ENCODE measurements around the gene DBP. TPM values are rescaled to one million over a fixed set of nuclear protein-coding genes. Genes with fewer than 3 reads are reported as not detected.

DBP gene, protein sequence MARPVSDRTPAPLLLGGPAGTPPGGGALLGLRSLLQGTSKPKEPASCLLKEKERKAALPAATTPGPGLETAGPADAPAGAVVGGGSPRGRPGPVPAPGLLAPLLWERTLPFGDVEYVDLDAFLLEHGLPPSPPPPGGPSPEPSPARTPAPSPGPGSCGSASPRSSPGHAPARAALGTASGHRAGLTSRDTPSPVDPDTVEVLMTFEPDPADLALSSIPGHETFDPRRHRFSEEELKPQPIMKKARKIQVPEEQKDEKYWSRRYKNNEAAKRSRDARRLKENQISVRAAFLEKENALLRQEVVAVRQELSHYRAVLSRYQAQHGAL
- 0.81 and 1.6 TPM in 2 replicates for total RNA-seq

DNA sequence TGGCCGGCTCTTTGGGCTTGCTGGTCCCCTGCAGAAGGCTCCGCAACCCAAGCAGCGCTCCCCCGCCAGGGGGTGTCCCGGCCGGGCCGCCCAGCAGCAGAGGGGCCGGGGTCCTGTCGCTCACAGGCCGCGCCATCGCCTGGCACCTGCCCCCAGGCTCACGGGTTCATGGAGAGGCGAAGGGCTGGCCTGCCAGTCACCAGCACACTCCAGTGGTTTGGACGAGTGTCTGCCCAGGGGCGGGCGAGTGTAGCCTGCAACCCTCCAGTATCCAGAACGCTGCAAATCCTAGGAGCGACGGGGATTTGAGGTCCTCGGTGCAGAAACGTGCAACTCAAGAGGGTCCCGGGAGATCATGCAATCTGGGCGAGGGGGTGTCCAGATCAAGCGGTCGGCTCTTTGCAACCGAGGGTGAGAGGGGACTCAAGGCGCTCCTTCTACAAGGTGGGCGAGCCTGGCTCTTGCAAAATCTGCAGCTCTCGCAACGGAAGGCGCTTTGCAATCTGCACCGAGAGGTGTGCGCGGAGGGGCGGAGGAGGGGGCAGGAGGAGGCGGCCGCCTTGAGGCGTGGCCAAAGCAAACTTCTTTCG, at the start of gene DBP:
Gene DBP (minus strand): TSS at position 521 of the 590 bp plus-strand sequence. CDS start 385 bp downstream, at position 136.

DNA sequence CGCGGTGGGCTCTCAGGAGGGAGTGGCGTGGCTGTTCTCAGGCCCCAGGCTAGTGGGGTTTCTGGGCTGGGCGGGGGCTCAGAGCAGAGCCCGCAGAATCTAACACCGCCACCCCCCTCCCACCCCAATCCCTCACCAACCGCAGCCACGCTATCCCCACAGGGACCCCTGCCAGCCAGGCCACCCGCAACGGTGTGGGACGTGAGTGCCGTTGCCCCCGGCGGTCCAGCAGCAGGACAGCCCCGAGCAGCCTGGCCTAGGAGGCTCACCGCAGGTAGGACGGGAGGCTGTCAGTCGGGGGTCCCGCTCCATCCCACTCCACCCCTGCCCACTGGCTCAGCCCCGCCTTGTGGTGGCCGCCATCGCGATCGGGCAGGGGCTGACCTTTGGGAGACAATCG, 35.8 kb upstream of the DBP start, which contains the start of gene NTN5:
Gene NTN5 (minus strand): TSS at position 24 of the 400 bp plus-strand sequence. CDS start 2,031 bp downstream, outside the sequence.

DNA sequence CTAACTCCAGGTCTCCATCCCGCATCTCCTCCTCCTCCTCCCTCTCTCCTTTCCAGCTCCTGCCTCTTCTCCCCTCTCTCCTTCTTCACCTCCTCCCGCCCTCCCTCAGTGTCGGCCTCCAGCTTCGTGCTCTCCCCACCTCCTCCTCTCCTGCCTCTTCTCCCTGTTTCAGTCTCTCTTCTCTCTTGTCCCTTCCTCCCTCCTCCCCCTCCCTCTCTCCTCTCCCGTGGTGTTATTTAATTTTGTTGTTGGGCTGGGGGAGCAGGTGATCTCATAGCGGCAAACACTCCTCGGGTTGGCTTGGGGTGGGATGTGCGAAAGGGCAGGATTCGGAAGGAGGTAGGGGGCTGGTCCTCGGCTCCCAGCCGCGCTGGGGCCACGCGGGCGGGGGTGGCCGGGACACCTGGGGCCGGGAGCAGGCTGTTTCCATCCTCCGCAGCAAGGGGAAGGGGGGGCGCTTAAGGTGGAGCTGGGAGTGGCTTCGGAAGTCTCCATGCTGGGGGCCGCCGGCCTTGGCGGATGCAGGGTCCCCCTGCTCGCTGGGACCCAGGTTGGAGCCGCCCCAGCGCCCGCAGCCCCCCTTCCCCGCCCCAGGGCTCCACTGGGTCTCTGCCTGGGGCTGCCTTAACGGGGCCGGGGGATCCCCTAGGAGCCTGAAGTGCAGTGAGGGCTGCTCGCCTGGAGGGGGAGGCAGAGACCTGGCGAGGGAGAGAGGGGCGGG, 9.0 kb upstream of the DBP start, which contains the start of gene CA11:
Gene CA11 (minus strand): TSS at position 187 of the 721 bp plus-strand sequence. CDS start 555 bp downstream, outside the sequence.

DNA sequence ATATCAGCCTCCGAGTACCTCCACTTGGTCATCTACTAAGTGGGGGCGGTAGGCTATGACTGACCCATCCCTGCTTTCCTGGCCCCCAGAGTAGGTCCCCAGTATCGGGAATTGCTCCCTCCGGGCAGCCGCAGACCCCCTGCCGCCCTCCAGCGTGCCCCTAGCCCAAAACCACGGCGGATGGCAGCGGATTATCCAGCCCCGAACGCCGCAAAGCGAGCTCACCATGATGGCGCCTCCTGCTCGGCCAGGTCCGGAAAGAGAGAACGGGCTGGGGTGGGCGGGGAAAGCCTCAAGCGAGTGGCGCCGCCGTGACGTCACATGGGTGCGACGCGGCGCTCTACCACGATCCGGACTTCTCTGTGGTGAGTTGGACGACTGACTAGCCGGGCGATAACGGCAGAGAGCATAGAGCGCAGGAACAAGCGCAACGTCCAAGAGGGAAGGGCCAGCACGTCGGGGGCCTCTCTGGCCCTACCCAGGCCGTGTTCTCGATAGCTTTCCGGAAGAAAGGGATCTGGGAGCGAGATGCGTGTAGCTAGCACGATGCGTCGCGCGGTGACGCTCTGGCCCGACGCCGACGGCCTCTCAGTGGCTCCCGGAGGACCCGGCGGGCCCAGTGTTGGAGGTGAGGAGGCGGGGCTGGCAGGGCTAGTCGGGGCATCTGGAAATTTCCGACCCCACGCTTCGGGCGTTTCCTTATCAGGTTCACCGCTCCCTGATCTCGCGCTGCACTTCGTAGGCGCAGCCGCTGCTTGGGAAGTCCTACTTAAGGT, 18.1 kb downstream of the DBP start, which contains the start of the genes RPL18 and SPHK2:
Gene RPL18 (minus strand): TSS at position 263 of the 776 bp plus-strand sequence. CDS start 35 bp downstream, at position 228.
Gene SPHK2 (plus strand): TSS at position 591 of the 776 bp plus-strand sequence. CDS start 1,009 bp downstream, outside the sequence.

DNA sequence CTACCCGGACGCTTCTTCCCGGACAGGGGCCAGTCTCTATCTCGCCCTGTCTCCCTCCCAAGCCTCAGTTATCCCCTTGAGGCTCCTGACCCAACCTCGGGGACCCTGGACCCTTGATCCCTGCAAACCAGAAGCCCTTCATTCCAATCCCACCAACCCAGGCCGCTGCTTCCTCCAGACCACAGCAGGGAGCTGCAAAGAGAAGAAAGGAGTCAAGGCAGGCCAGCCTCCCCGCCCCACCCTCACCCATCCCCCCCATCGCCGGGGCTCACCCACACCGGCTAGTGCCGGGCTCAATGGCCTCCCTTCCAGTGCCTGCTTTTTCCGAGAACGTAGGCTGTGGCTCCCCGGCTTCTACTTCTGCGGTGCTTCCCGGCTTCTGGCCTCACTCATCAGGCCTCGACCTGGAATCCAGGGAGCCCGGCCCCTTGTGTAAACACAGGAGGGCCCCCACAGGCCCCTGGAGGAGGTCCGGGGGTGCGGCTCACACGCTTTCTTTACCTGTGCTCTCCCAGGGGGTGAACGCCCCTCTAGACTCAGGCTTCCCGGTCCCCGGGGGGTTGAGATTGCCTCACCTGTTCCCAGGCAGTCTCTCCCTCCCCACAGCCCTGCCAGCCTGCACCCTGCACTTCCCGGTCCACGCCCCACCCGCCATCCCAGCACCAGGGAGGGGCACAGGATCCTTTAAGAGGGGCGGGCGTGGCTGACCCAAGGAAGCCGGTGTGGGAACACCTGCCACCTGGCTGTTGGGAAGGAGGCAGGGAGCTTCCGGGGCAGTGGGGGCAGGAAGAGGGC, 22.5 kb downstream of the DBP start, which contains the start of gene FAM83E:
Gene FAM83E (minus strand): TSS at position 641 of the 795 bp plus-strand sequence. CDS start 1,704 bp downstream, outside the sequence.

DNA sequence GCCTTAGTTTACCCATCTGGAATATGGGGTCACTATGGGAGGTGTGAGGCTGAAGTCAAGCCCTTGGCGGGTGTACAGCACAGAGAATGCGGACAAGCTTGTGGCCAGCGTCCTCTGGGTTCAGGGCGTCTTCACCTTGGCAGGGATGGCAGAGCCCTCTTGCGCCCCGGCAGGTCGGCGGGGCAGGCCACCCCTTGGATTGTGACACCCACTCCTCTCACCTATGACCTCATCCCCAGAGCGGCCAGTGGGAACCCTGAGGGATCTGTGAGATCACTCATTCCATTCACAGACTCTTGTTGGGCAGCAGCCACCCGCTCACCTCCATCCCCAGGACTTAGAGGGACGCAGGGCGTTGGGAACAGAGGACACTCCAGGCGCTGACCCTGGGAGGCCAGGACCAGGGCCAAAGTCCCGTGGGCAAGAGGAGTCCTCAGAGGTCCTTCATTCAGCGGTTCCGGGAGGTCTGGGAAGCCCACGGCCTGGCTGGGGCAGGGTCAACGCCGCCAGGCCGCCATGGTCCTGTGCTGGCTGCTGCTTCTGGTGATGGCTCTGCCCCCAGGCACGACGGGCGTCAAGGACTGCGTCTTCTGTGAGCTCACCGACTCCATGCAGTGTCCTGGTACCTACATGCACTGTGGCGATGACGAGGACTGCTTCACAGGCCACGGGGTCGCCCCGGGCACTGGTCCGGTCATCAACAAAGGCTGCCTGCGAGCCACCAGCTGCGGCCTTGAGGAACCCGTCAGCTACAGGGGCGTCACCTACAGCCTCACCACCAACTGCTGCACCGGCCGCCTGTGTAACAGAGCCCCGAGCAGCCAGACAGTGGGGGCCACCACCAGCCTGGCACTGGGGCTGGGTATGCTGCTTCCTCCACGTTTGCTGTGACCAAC, 30.5 kb downstream of the DBP start, which contains the start of gene SPACA4:
Gene SPACA4 (plus strand): TSS at position 280 of the 896 bp plus-strand sequence. CDS start 237 bp downstream, at position 517.

Other genes starting within 250 kb of the DBP start
- gene KDELR1, start 245.8 kb downstream of the DBP start, total RNA-seq: 43.4 and 47.6 TPM in 2 replicates
- gene GRIN2D, start 243.7 kb downstream of the DBP start, total RNA-seq: 0.27 and 0.66 TPM in 2 replicates
- gene GRWD1, start 191.4 kb downstream of the DBP start, total RNA-seq: 30.1 and 31.1 TPM in 2 replicates
- 0.36 and 0.75 TPM in 2 replicates for gene KCNJ14, start 181.8 kb downstream of the DBP start, total RNA-seq
- 58.9 and 69.9 TPM in 2 replicates for gene CYTH2, start 168.0 kb downstream of the DBP start, total RNA-seq
- under 0.01 and 0.28 TPM in 2 replicates for gene LMTK3, start 125.5 kb downstream of the DBP start, total RNA-seq
- not detected in 2 replicates for gene SULT2B1, start 85.2 kb downstream of the DBP start, total RNA-seq
- gene SPACA4, start 30.6 kb downstream of the DBP start, total RNA-seq: not detected in 2 replicates
- 0.56 and 0.90 TPM in 2 replicates for gene FAM83E, start 22.3 kb downstream of the DBP start, total RNA-seq
- gene RPL18, start 18.2 kb downstream of the DBP start, total RNA-seq: 2,428 and 2,851 TPM in 2 replicates
- gene SPHK2, start 17.9 kb downstream of the DBP start, total RNA-seq: 4.6 and 5.0 TPM in 2 replicates
- gene CA11, start 8.8 kb upstream of the DBP start, total RNA-seq: 1.3 and 1.7 TPM in 2 replicates
- under 0.01 TPM in 1 of 2 replicates, not detected in the other for gene NTN5, start 35.6 kb upstream of the DBP start, total RNA-seq
- not detected in 2 replicates for gene FUT2, start 58.6 kb upstream of the DBP start, total RNA-seq
- 0.09 and 0.38 TPM in 2 replicates for gene MAMSTR, start 82.3 kb upstream of the DBP start, total RNA-seq
- gene RASIP1, start 103.2 kb upstream of the DBP start, total RNA-seq: 54.5 and 70.3 TPM in 2 replicates
- gene IZUMO1, start 109.5 kb upstream of the DBP start, total RNA-seq: 0.27 and 0.38 TPM in 2 replicates
- 4.5 and 6.9 TPM in 2 replicates for gene FUT1, start 115.3 kb upstream of the DBP start, total RNA-seq
- gene FGF21, start 118.1 kb upstream of the DBP start, total RNA-seq: not detected in 2 replicates
- 36.6 and 36.9 TPM in 2 replicates for gene BCAT2, start 173.7 kb upstream of the DBP start, total RNA-seq
- 4.6 and 4.9 TPM in 2 replicates for gene HSD17B14, start 199.1 kb upstream of the DBP start, total RNA-seq
- 1.2 and 3.2 TPM in 2 replicates for gene PLEKHA4, start 231.2 kb upstream of the DBP start, total RNA-seq
- 29.1 and 32.7 TPM in 2 replicates for gene PPP1R15A, start 235.0 kb upstream of the DBP start, total RNA-seq

Data from endothelial cell of coronary artery (primary cell).